HG03196 (cell line): ENCODE data around the gene SORCS2.

Experiments used
- ATAC-seq: cut with Tn5 transposase; IDR thresholded peaks from one replicate; pipeline ENCODE4 v1.9.1; 2021; ENCODE audit not compliant: unreplicated experiment

The SORCS2 gene

GRCh38 chr4:7384929-7385890, 192.9 kb downstream of the SORCS2 start:
- no peak for ATAC-seq

DNA sequence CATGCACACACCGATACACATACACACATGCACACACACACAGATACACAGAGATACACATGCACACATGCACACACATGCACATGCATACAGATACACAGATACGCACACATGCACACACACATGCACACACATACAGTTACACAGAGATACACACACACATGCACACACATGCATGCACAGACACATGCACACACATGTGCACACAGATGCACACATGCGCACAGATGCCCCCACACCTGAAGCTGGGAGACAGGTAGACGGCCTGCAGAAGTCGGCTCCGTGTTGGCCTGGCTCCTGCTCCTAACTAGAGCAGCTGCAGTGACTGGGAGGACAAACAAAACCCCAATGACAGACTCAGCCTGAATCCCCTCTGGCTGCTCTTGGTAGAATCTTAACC, 195.6 kb downstream of the SORCS2 start:
- no peak for ATAC-seq

DNA sequence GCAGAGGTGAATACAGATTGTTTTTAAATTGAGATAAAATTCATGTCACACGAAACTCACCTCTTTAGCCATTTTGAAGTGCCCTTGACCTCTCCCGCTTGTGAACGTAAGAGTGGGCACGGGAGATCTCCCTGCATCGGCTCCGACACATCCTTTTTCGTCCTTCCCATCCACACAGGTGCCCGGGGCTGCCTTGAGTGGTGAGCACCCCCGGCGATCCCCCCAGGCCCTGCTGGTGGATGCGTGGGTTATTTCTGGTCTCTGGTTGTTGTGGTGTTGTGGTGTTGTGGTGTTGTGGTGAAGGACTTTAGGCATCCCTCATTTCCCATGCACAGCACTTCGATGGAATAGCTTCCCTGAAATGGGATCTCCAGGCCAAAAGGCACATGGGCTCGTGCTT, 196.3 kb downstream of the SORCS2 start:
- ATAC-seq = no peak

DNA sequence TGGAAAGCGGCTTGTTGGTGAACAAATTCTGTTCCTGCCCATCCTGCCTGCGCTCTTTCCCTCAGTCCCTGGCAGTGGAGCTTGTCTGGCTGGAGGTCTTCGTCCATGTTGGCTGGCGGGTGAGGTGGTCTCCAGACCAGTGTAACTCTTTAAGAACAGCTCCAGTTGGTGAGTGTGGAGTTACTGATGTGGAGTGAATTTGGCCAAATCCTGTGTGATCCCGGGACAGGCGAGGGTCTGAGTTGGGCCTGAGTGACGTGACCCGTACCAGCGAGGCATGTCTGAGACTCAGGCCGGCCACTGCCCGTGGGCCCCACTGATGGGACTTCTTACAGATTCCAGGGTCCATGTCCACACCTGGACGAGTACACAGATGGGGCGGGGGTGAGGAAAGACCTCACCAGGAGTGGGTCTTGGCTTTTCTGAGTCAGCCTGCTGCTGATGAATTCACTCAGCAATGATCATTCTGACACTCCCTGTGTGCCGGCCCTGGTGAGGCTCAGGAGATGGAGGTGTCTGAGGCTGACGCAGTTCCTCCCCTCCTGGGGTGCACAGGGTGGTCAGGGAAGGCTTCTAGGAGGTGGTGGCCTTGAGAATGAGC, 196.9 kb downstream of the SORCS2 start:
- ATAC-seq = no peak

GRCh38 chr4:7389719-7390118, 197.4 kb downstream of the SORCS2 start:
- no peak for ATAC-seq

DNA sequence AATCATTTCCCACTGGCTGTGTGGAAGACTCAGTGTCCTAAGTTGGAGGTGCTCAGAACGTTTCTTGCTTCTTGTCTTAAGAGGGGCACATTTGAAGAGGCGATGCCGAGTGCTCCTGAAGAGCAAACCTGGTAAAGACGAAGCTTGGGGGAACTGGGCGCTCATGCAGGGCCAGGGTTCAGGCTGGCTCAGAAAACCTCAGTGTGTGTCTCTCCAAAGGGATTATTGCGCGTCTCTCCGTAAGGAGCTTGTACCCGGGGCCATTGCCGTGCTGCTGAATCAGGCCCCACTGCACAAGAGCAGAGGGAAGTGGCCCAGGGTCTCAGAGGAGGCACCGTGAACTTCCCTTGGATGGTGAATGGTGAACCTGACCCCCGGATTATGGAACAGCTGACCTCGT, 198.0 kb downstream of the SORCS2 start:
- no peak for ATAC-seq

GRCh38 chr4:7390906-7391636, 198.7 kb downstream of the SORCS2 start:
- ATAC-seq = no peak

GRCh38 chr4:7391637-7392437, 199.5 kb downstream of the SORCS2 start:
- ATAC-seq = no peak

DNA sequence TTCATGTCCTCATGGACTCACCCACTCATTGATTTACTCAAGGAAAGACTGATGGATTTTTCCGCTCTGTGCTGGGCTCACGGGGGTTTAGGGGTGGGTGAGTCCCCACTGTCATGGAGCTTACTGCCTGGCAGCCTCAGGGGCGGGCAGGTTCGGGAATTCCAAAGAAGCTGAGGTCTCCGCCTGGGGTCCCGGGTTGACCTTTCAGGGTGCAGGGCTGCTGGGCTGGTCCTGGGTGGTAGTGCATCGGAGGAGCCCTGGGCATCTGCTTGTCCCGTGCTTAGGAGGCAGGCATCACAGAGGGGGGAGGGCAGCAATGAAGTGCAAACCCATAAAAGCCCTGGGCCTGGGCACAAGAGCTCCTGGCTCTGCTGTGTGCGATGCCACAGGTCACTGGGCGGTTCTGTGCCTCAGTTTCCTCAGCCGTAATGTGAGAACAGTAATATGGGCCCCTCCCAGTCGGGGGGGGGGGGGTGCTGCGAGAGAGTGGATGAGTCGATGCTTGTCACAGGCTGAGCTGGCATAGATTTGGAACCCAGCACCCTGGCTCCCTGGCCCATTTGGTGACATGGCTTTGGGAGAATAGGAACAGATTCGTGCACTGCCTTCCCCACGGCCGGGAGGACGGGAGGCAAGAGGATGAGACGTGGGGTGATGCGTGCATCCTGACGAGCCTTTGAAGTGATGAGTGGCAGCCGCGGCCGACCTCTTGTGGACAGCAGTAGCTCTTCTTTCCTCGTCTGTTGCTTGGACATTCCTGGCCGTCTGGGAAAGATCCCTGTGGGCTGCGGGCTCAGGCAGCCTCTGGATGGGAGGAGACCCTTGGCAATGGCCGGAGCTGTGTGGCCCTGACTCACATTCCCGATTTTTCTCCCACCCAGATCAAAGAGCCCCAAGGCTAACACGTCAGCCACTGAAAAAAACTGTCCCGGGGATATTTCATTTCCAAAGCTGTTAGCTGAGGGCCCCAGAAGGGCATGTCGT, 200.4 kb downstream of the SORCS2 start:
- no peak for ATAC-seq

DNA sequence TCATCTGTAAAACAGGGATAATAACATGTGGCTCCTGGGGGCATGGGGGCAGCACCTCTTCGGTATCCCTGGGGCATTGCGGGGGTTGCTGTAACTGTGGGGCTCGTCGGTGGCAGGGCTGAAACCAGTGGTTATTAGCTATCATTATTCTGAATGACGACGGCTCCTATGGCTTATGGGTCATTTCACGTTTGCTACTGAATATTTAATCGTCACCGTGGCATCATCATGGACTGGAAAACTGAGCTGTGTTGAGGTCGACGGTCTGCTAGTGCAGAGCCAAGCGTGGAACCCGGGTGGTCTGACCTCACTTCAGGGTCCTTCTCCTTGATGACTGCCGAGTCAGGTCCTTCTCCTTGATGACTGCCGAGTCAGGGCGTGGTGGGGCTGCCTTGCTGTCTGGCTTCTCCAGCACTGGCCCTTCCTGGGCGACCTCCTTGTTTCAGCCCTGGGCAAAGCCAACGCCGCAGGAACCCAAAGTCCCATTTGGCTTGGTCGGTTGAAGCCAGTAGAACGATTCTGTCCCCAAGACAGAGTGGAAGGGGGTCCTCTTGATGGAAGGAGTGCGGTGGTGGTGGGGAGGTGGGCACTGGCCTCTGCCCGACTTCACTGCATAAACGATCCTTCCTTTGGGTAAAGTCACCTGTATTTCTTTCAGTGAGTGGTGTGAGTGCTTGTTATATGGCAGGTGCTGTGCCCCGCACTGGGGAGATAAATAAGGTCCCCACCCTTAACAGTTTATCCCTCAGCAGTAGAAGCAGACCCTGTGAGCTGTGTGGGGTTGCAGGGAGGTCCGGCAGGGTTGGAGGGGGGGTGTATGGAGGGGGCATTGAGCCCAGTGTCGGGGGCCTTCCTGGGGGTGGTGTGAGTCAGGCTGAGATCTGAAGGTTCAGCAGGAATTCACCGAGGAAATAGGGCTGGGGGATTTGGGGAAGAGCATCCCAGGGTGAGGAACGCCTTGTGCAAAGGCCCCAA, 201.6 kb downstream of the SORCS2 start:
- no peak for ATAC-seq

- ATAC-seq = no peak
These were observed 202.5 kb downstream of the SORCS2 start for GRCh38 chr4:7394681-7395451.

GRCh38 chr4:7395645-7396044, 203.3 kb downstream of the SORCS2 start:
- no peak for ATAC-seq

GRCh38 chr4:7396186-7396910, 204.0 kb downstream of the SORCS2 start:
- no peak for ATAC-seq

GRCh38 chr4:7397206-7398103, 205.1 kb downstream of the SORCS2 start:
- no peak for ATAC-seq

- ATAC-seq = no peak
These were observed 205.7 kb downstream of the SORCS2 start for GRCh38 chr4:7398104-7398423.

- no peak for ATAC-seq
These were observed 206.6 kb downstream of the SORCS2 start for GRCh38 chr4:7398788-7399439.
